ENCODE results near the gene EXOC6B.

DNA sequence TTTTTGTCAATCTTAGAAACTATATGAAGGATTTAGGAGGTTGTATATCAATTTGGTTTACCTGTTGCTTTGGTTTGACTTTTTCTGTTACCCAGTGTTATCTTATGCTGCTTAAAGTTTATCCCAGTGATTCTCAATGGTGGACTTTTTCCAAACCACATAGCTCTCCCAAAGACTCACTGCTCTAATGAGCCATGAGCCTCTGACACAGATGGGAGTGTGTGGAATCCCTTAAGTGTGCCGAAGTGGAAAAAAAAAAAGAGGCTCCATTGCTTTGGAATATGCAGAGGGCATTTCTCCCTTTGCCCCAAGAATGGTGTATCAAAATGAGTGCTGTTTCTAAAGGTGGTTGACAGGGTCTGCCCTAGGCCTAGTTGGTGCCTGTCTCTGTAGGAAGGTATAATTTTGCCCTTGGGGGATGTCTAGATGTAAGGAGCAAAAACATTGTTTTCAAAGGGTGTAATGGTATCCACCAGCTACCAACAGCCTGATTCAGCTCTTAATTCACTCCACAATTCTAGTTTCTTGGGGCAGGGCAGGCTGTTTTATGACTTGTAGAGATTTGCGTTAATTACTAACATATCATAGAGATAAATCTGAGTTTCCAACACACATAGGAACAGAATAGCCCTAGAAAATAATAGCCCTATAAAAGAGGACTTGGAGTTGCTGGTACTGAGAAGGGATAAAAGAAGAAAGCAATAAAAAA lies 613.9 kb downstream of the EXOC6B start:
- TF ChIP-seq CTCF (IDR thresholded peaks at IDR 0.05) = no peak
- TF ChIP-seq POLR2A (IDR thresholded peaks at IDR 0.05) = no peak

All from prostate gland (tissue), 2 donors.